WI38 (cell line): ENCODE data around the gene CYBA.
"Not testable (repeated sequence)": the region's sequence is repeated elsewhere in the genome, so short reads cannot be mapped to it uniquely, and the experiment has no call there.

Source experiments
- H3K4me3 ChIP-seq: 2 replicates; pipeline ENCODE4 v1.5.1; 2011; ENCODE audit warnings: low read depth, mild to moderate bottlenecking, control low read depth, low read length
- TF ChIP-seq, protein P1 (sequence below): IDR thresholded peaks from 2 replicates; pipeline ENCODE4 v1.5.1; 2012; ENCODE audit warnings: low read depth, mild to moderate bottlenecking, control low read depth, low read length

Gene CYBA

DNA sequence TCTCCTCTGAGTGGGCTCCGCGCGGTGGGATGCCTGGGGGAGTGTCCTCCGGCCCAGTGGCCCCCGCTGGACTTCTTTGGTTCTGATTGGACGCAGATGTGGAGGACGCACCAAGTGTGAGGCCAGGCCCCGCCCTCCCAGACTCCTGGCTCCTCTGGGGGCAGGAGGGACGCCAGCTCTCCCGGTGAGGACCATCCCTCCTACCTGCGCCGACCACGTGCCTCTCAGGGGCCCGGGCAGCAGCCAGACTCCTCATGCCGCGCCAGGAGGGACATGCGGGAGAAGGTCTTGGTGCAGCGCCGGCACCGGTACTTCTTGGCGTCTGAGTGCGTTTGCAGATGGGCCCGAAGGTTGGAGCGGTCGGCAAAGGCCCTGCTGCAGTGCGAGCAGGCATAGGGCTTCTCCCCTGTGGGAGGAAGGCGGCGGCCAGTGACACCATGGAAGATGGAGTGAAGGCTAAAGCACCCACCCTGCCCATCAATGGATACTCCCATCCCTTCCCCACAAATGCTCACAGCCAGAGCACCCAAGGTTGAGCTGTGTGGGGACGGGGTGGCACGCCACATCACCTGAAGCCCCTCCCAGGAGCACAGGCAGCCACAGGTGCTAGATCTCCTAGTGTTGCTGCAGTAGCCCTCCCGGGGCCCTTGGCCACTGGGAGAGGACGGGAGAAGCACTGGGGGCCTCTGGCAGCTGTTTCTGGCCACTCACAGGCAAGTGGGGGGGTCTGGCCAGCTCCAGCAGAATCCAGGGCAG, 27.5 kb upstream of the CYBA start:
- H3K4me3 ChIP-seq: no peak overlapping the region
- TF ChIP-seq, protein P1, sequence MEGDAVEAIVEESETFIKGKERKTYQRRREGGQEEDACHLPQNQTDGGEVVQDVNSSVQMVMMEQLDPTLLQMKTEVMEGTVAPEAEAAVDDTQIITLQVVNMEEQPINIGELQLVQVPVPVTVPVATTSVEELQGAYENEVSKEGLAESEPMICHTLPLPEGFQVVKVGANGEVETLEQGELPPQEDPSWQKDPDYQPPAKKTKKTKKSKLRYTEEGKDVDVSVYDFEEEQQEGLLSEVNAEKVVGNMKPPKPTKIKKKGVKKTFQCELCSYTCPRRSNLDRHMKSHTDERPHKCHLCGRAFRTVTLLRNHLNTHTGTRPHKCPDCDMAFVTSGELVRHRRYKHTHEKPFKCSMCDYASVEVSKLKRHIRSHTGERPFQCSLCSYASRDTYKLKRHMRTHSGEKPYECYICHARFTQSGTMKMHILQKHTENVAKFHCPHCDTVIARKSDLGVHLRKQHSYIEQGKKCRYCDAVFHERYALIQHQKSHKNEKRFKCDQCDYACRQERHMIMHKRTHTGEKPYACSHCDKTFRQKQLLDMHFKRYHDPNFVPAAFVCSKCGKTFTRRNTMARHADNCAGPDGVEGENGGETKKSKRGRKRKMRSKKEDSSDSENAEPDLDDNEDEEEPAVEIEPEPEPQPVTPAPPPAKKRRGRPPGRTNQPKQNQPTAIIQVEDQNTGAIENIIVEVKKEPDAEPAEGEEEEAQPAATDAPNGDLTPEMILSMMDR: no peak

DNA sequence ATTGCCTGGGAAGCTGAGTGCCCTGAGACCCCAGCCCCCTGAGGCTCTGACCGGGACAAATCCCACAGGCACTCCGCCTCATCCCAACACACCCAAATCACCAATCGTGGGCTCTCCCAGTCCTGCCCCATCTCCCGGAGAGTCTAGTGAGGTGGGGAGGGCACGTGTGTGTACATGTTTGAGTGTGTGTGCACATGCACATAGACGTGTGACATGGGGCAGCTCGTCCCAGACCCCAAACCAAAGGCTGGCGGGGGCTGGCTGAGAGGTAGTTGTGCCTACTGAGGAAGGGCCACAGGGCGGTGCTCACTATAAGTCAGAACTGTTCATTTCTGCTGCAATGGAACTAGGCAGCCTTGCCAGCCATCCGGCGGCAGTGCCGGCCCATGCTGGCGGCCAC, 26.9 kb upstream of the CYBA start:
- H3K4me3 ChIP-seq: no peak overlapping the region
- TF ChIP-seq, protein P1: no peak

DNA sequence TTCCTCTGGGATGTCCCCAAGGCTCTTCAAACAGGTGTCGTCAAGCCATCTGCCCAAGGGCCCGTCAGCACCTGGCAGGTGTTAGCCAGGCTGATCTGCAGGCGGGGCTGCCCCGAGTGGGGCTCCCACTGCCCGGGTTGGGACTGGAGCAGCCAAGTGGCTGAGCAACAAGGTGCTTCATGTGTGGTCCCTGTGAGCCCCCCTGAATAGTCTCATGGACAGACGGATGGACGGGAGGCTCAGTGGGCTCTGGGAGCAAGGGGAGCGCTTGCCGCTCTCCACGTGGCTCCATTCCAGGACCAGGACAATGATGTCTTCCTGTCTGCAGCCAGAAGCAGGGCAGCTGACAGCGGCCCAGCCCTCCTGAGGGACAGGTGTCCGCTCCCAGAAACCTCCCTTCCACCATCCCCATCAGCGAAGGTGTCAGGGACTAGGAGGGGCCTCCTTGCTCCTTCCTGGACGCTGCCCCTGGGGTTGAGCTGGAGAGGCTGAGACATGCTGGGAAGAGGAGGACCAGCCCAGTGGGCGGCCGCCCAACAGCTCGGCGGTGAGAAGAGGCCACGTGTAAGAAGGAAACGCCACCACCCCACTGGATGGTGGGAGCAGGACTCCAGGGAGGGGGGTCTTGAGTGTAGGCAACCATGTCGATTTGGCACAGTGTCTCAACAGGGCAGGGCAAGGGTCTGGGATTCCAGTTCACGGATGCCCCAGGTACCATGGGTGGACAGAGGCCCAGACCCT, 25.8 kb upstream of the CYBA start:
- H3K4me3 ChIP-seq: no peak overlapping the region
- TF ChIP-seq, protein P1: no peak

DNA sequence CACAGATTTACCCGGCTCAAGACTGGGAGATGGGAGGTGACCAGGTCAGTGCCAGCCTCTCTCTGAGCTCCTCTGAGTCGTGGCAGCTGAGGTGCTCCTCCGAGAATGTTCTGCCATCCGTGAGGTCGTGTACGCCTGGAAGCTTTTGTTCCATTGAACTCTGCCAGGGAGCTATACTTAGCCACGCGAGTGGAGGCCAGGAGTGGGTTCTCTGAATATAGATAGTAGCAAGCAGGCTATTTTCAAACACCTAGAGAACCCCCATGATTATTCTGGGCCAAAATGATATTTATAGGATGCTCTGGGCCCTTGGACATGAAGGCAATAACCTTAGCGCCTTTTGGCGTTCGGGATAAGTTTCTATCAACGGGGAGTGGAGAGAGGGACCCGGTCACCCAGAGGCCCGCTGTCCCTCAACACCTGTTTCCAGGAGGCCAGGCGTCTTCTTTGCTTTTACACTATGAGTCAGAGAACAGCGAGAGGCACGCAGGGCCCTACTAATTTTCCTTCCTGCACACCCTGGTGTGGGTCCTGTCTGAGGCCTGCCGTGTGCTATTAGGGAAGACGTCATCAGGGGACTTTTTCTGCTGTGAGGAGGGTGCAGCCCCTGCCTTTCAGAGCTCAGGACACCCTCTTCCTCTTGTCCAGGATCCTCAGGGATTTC, 23.0 kb upstream of the CYBA start:
- TF ChIP-seq, protein P1: no peak
- no peak overlapping the region for H3K4me3 ChIP-seq

DNA sequence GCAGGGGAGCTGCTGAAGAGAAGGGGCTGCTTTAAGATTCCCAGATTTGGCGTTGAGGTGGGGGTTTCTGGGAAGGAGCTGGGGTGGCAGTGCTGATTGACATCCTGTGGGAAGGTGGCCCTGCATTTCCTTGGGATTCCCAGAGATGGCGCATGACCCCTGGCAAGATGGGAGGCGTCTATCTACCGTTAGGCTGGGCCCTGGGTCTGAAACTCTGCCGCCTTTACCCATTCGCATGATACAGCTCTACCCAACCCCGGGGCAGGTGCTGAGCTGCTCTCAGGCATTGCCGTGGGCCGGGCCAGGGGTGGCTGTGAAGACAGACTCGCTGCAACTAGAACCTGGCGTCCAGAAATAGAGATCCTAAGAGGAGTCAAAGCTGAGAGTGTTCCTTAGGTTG, 21.9 kb upstream of the CYBA start:
- no peak overlapping the region for H3K4me3 ChIP-seq
- TF ChIP-seq, protein P1: no peak

DNA sequence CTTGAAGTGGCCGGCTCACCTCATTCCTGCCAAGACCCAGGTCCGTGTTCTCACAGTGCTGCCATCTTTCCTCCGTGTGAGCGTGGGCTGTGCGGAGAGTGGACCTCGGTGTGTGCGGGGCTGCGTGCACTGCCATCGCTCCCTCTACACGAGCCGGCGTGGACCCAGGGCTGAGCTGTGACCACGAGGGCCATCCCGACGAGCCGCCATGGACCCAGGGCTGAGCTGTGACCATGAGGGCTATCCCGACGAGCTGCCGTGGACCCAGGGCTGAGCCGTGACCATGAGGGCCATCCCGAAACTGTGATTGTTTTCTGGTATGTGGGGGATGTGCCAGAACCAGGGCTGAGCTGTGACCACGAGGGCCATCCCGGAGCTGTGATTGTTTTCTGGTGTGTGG, 21.0 kb upstream of the CYBA start:
- H3K4me3 ChIP-seq: no peak overlapping the region
- TF ChIP-seq, protein P1: no peak

DNA sequence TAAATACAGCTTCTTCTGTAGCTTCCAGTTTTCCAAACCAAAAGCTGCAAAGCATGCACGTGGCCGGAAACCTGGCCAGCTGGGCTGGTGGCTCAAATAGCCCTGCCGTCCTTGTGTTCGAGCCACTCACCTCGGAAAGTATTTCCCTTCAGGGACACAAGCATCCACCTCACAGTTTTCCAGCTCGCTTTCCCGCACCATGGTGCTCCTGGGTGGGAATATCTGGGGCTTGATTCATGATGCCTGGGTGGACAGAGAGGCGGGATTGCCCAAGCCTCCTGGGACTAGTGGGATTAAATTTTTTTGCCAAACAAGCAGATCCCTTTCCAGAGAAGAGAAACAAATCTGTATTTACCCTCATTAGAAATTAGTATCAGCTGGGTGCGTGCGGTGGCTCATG, 19.1 kb upstream of the CYBA start:
- H3K4me3 ChIP-seq: no peak overlapping the region
- TF ChIP-seq, protein P1: no peak

DNA sequence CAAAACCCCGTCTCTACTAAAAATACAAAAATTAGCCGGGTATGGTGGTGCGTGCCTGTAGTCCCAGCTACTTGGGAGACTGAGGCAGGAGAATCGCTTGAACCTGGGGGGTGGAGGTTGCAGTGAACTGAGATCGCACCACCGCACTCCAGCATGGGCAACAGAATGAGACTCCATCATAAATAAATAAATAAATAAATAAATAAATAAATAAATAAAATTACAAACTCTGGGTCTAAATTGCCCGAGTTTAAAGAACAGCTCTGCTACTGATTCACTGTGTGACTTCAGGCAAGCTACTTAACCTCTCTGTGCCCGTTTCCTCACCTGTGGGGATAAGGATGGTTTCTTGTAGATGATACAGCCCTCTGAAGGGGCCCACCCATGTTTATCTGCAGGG, 18.6 kb upstream of the CYBA start:
- not testable (repeated sequence) for H3K4me3 ChIP-seq
